ENCODE results near the gene PSAP.

DNA sequence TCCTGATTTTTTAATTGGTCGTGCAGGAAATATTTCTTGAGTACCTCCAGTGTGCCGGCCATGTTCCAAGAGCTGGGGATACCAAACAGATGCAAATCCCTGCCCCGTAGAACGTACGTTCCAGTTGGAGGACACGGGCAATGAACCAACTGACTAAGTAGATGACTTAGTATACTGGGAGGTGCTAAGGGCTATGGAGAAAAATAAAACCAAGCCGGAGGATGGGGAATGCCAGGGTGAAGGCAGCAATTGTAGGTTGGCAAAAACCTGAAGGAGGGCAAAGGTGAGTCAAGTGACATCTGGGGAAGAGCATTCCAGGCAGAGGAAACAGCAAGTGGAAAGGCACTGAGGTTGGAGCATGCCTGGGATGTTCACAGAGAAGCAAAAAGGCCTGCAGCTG is 70.9 kb downstream of the PSAP start:
- TF ChIP-seq, protein P1, sequence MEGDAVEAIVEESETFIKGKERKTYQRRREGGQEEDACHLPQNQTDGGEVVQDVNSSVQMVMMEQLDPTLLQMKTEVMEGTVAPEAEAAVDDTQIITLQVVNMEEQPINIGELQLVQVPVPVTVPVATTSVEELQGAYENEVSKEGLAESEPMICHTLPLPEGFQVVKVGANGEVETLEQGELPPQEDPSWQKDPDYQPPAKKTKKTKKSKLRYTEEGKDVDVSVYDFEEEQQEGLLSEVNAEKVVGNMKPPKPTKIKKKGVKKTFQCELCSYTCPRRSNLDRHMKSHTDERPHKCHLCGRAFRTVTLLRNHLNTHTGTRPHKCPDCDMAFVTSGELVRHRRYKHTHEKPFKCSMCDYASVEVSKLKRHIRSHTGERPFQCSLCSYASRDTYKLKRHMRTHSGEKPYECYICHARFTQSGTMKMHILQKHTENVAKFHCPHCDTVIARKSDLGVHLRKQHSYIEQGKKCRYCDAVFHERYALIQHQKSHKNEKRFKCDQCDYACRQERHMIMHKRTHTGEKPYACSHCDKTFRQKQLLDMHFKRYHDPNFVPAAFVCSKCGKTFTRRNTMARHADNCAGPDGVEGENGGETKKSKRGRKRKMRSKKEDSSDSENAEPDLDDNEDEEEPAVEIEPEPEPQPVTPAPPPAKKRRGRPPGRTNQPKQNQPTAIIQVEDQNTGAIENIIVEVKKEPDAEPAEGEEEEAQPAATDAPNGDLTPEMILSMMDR (IDR thresholded peaks at IDR 0.05; ENCODE audit: low read length): no peak
- no peak for TF ChIP-seq EZH2phosphoT487 (IDR thresholded peaks at IDR 0.05; ENCODE audit: low read length)
- TF ChIP-seq EZH2 (optimal IDR thresholded peaks at IDR 0.05; ENCODE audit: low read depth, low read length): no peak

Measured in MM.1S (cell line).